Panc1 (cell line): Measurements from ENCODE around the gene SRRM5. TPM values are rescaled to one million over a fixed set of nuclear protein-coding genes. Genes with fewer than 3 reads are reported as not detected.

Source experiments
- ATAC-seq: fragments of 200-7000 bp; cut with Tn5 transposase; 2 replicates; pipeline ENCODE4 v1.9.1; 2020; ENCODE audit warnings: mild to moderate bottlenecking, moderate library complexity
- BruUV-seq: library from RNA; stranded (reverse); fragments of 400-500 nt; replicated peaks from 2 replicates; lab custom pipeline; 2021; lab: Mats Ljungman, UMichigan
- CTCF ChIA-PET: fragments of 300-600 bp; sonication (Branson Sonifier 250); formaldehyde crosslinking; loops from one replicate; lab custom pipeline; 2022; ENCODE audit warnings: antibody characterized with exemption; lab: Charles Lee
- POLR2A ChIA-PET: fragments of 300-600 bp; sonication (Branson Sonifier 250); formaldehyde crosslinking; loops from one replicate; lab custom pipeline; 2022; ENCODE audit warnings: antibody characterized with exemption; lab: Charles Lee
- DNase-seq: peaks from one replicate; pipeline ENCODE4 v3.0.0-alpha.2; 2010; ENCODE audit warnings: low read depth, low spot score
- H3K27ac ChIP-seq: 2 replicates; pipeline ENCODE4 v1.5.1; 2011; ENCODE audit warnings: mild to moderate bottlenecking, low read length, inconsistent platforms
- H3K27me3 ChIP-seq: fragments of 200-500 bp; sonication (Bioruptor generic); 2 replicates; pipeline ENCODE4 v1.6.0; 2014; ENCODE audit warnings: low read length, inconsistent platforms; ENCODE audit not compliant: control insufficient read depth, insufficient read depth
- H3K36me3 ChIP-seq: fragments of 200-500 bp; sonication (Bioruptor generic); 2 replicates; pipeline ENCODE4 v1.5.1; 2014; ENCODE audit warnings: inconsistent platforms, mild to moderate bottlenecking, low read length, moderate library complexity; ENCODE audit not compliant: control insufficient read depth, insufficient read depth
- H3K4me1 ChIP-seq: 2 replicates; pipeline ENCODE4 v1.5.1; 2011; ENCODE audit warnings: inconsistent platforms, mild to moderate bottlenecking, low read length, moderate library complexity; ENCODE audit not compliant: control insufficient read depth, insufficient read depth
- H3K4me3 ChIP-seq, 2 experiments: 2 replicates each; pipeline ENCODE4 v1.5.1; 2011 to 2012; ENCODE audit warnings: low read depth in 2 of 2, low read length in 2 of 2, mild to moderate bottlenecking in 2 of 2, inconsistent platforms in 1 of 2, moderate library complexity in 1 of 2
- H3K9me3 ChIP-seq: fragments of 200-500 bp; sonication (Bioruptor generic); 2 replicates; pipeline ENCODE4 v1.5.1; 2014; ENCODE audit warnings: low read depth, mild to moderate bottlenecking, inconsistent platforms, low read length, moderate library complexity; ENCODE audit not compliant: control insufficient read depth, insufficient read depth
- SIN3A ChIP-seq: IDR thresholded peaks from 2 replicates; pipeline ENCODE4 v1.6.1; 2012; ENCODE audit warnings: low read depth, mild to moderate bottlenecking, low read length, moderate library complexity, borderline replicate concordance; ENCODE audit not compliant: insufficient read depth
- TCF7L2 ChIP-seq: IDR thresholded peaks from 2 replicates; pipeline ENCODE4 v1.6.1; 2011; ENCODE audit warnings: mild to moderate bottlenecking, low read depth, low read length, inconsistent platforms
- in situ Hi-C: cut with HindIII; loops from 2 replicates; pipeline ENCODE4 v1.10.0; 2016; ENCODE audit warnings: low sequenced_read_pairs, low pct_unique_long_range_greater_than_20kb
- intact Hi-C: fragments of 100-400 bp; cut with micrococcal nuclease; formaldehyde crosslinking; loops from one replicate; pipeline ENCODE4 v1.10.0; 2022; ENCODE audit not compliant: unreplicated experiment
- total RNA-seq: library from RNA; stranded (reverse); gene quantifications from one replicate; pipeline ENCODE4 v1.2.1, GENCODE V29; 2021; ENCODE audit not compliant: unreplicated experiment
- TF ChIP-seq, protein P1 (sequence below), 2 experiments: IDR thresholded peaks; 2 replicates each; pipeline ENCODE4 v1.6.1; 2011 to 2012; ENCODE audit warnings: low read depth in 2 of 2, control low read depth in 1 of 2, low read length in 1 of 2, mild to moderate bottlenecking in 1 of 2, moderate library complexity in 1 of 2; ENCODE audit not compliant: insufficient read depth in 1 of 2
- TF ChIP-seq, protein P2 (sequence below): fragments of 450-650 bp; IDR thresholded peaks from 2 replicates; pipeline ENCODE4 v1.5.1; 2017; ENCODE audit warnings: mild to moderate bottlenecking

SRRM5 gene
- total RNA-seq, 1 experiment from 2014 or later, result 0.10 TPM

DNA sequence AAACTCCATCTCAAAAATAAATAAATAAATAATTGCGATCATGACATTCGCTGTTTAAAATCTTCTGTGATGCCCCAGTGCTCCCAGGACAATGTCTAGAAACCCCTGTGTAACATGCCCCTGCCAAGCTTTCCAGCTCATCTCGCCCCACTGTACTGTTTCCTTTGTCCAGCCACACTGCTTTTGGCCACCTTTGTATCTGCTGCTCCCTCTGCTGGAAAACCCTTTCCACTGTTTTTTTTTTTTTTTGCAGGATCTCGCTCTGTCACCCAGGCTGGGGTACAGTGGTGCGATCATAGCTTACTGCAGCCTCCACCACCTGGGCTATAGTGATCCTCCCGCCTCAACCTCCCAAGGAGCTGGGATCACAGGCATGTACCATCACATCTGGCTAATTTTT is 50.6 kb downstream of the SRRM5 start:
- POLR2A ChIA-PET, result interaction anchor here (0.7 kb wide), 1 partner anchor 87 kb away, joined by 3 read pairs; the partner anchor contains the start of gene XRCC1
- peak; percentile 71 for ATAC-seq

DNA sequence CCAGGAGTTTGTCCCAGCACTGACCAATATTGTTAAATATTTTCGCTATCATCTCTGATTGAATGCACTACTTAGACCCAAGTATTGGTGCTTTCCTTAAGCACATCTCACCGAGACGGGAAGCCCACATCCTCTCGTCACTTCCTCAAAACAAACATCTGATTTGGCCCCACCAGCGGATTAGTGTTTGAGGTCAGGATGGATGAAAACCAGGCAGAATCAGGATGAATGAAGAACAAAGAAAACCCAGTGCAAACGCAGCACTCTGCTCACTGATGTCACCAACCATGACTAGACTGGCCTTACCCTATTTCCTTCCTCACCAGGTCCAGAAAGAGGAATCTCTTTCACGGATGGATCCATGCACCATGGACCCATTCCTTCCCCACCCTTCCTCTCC is 52.1 kb downstream of the SRRM5 start:
- no peak for ATAC-seq
- Histone ChIP-seq H3K4me1 (no peaks in the 10 kb centered on the region), H3K9me3 (no peaks in the 10 kb centered on the region), H3K36me3 (no peaks in the 10 kb centered on the region), H3K27me3 (no peaks in the 10 kb centered on the region), H3K4me3 (no peak overlapping the region), H3K27ac (no peak overlapping the region)
- no TSS peak for BruUV-seq
- TF ChIP-seq, protein P1, sequence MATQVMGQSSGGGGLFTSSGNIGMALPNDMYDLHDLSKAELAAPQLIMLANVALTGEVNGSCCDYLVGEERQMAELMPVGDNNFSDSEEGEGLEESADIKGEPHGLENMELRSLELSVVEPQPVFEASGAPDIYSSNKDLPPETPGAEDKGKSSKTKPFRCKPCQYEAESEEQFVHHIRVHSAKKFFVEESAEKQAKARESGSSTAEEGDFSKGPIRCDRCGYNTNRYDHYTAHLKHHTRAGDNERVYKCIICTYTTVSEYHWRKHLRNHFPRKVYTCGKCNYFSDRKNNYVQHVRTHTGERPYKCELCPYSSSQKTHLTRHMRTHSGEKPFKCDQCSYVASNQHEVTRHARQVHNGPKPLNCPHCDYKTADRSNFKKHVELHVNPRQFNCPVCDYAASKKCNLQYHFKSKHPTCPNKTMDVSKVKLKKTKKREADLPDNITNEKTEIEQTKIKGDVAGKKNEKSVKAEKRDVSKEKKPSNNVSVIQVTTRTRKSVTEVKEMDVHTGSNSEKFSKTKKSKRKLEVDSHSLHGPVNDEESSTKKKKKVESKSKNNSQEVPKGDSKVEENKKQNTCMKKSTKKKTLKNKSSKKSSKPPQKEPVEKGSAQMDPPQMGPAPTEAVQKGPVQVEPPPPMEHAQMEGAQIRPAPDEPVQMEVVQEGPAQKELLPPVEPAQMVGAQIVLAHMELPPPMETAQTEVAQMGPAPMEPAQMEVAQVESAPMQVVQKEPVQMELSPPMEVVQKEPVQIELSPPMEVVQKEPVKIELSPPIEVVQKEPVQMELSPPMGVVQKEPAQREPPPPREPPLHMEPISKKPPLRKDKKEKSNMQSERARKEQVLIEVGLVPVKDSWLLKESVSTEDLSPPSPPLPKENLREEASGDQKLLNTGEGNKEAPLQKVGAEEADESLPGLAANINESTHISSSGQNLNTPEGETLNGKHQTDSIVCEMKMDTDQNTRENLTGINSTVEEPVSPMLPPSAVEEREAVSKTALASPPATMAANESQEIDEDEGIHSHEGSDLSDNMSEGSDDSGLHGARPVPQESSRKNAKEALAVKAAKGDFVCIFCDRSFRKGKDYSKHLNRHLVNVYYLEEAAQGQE (IDR thresholded peaks at IDR 0.05; ENCODE audit: insufficient read depth in 1 of 2, low read depth in 2 of 2, low read length in 1 of 2), result no peak
- no peak for TF ChIP-seq TCF7L2
- no peak for DNase-seq
- ChIA-PET CTCF (no interaction called here), POLR2A (interaction anchor here (0.5 kb wide), 1 partner anchor 157 kb away, joined by 5 read pairs; no protein-coding TSS in a partner anchor)
- intact Hi-C loops (no loop called here), in situ Hi-C loops (no loop called here)

More for the DNA sequence above, 50.6 kb downstream of the SRRM5 start:
- CTCF ChIA-PET, result interaction anchor here (0.5 to 0.7 kb wide), 4 partner anchors 44 to 441 kb away, joined by 3 to 6 read pairs (median 4); no protein-coding TSS in a partner anchor
- Histone ChIP-seq H3K4me1 (no peaks in the 10 kb centered on the region), H3K4me3 (no peak overlapping the region), H3K27me3 (no peaks in the 10 kb centered on the region), H3K36me3 (no peaks in the 10 kb centered on the region), H3K9me3 (no peaks in the 10 kb centered on the region), H3K27ac (no peak overlapping the region)
- intact Hi-C loops (no loop called here), in situ Hi-C loops (no loop called here)
- DNase-seq, result no peak
- TF ChIP-seq TCF7L2, result no peak
- TF ChIP-seq SIN3A, result no peak
- TF ChIP-seq, protein P2, sequence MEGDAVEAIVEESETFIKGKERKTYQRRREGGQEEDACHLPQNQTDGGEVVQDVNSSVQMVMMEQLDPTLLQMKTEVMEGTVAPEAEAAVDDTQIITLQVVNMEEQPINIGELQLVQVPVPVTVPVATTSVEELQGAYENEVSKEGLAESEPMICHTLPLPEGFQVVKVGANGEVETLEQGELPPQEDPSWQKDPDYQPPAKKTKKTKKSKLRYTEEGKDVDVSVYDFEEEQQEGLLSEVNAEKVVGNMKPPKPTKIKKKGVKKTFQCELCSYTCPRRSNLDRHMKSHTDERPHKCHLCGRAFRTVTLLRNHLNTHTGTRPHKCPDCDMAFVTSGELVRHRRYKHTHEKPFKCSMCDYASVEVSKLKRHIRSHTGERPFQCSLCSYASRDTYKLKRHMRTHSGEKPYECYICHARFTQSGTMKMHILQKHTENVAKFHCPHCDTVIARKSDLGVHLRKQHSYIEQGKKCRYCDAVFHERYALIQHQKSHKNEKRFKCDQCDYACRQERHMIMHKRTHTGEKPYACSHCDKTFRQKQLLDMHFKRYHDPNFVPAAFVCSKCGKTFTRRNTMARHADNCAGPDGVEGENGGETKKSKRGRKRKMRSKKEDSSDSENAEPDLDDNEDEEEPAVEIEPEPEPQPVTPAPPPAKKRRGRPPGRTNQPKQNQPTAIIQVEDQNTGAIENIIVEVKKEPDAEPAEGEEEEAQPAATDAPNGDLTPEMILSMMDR, result peak; percentile 63
- no TSS peak for BruUV-seq

Other genes starting within 250 kb of the SRRM5 start
- not detected for gene TEX101, start 197.2 kb upstream of the SRRM5 start, total RNA-seq
- 0.46 TPM for gene LYPD3, start 146.5 kb upstream of the SRRM5 start, total RNA-seq
- gene PHLDB3, start 107.3 kb upstream of the SRRM5 start, total RNA-seq, result 6.7 TPM
- 15.6 TPM for gene ETHE1, start 84.9 kb upstream of the SRRM5 start, total RNA-seq
- gene ZNF575, start 78.9 kb upstream of the SRRM5 start, total RNA-seq, result 1.9 TPM
- 20.1 TPM for gene XRCC1, start 36.6 kb upstream of the SRRM5 start, total RNA-seq
- 0.21 TPM for gene PINLYP, start 36.3 kb upstream of the SRRM5 start, total RNA-seq
- gene IRGQ, start 16.0 kb upstream of the SRRM5 start, total RNA-seq, result 20.4 TPM
- gene ZNF576, start 15.5 kb upstream of the SRRM5 start, total RNA-seq, result 14.1 TPM
- gene ZNF428, start 7.5 kb downstream of the SRRM5 start, total RNA-seq, result 45.6 TPM
- 2.7 TPM for gene CADM4, start 27.8 kb downstream of the SRRM5 start, total RNA-seq
- 5.3 TPM for gene PLAUR, start 58.1 kb downstream of the SRRM5 start, total RNA-seq
- gene IRGC, start 104.0 kb downstream of the SRRM5 start, total RNA-seq, result not detected
- 49.9 TPM for gene SMG9, start 142.9 kb downstream of the SRRM5 start, total RNA-seq
- 29.7 TPM for gene KCNN4, start 168.9 kb downstream of the SRRM5 start, total RNA-seq
- gene LYPD5, start 190.4 kb downstream of the SRRM5 start, total RNA-seq, result 0.87 TPM
- 6.9 TPM for gene ZNF283, start 215.2 kb downstream of the SRRM5 start, total RNA-seq